Activated T-cell treated with anti-CD3 and anti-CD28 coated beads, Interleukin-2, amount 50 U/mL, for 72 hours (primary cell): ENCODE measurements around the gene ADAMTS2. TPM values are rescaled to one million over a fixed set of nuclear protein-coding genes. Genes with fewer than 3 reads are reported as not detected.

Experiments used
- ATAC-seq, 2 donors: fragments of 150-1000 bp; cut with Tn5 transposase; replicated peaks in 1 of 2; 2 replicates each; pipeline ENCODE4 v1.10.0; 2021; ENCODE audit warnings: moderate library complexity in 2 of 2, mild to moderate bottlenecking in 1 of 2
- DNase-seq, 2 donors: peaks; one replicate each; pipeline ENCODE4 v3.0.0; 2021 to 2022; ENCODE audit warnings: mixed read lengths in 1 of 2
- H3K27ac Mint-ChIP-seq: one replicate; pipeline ENCODE4 v1.8.0; 2022; ENCODE audit warnings: mild to moderate bottlenecking, moderate library complexity, mixed read lengths
- H3K27me3 Mint-ChIP-seq: one replicate; pipeline ENCODE4 v1.8.0; 2022; ENCODE audit warnings: low read depth, mixed read lengths
- H3K36me3 Mint-ChIP-seq, 2 donors: one replicate each; pipeline ENCODE4 v1.8.0; 2022; ENCODE audit warnings: mixed read lengths in 2 of 2, mild to moderate bottlenecking in 1 of 2; ENCODE audit not compliant: insufficient read depth in 2 of 2
- H3K4me1 Mint-ChIP-seq: one replicate; pipeline ENCODE4 v1.8.0; 2022; ENCODE audit warnings: low read depth, mixed read lengths
- H3K4me3 Mint-ChIP-seq, 2 donors: one replicate each; pipeline ENCODE4 v1.8.0; 2022; ENCODE audit warnings: mild to moderate bottlenecking in 2 of 2, mixed read lengths in 2 of 2, moderate library complexity in 2 of 2
- H3K9me3 Mint-ChIP-seq, 2 donors: one replicate each; pipeline ENCODE4 v1.8.0; 2022; ENCODE audit warnings: mixed read lengths in 2 of 2
- total RNA-seq, 2 donors: library from RNA; stranded (reverse); gene quantifications; one replicate each; pipeline ENCODE4 v1.2.3, GENCODE V29; 2022

Gene ADAMTS2
- total RNA-seq, 2 donors from 2014 or later: not detected

- Mint-ChIP-seq H3K4me1 (no peaks in the 10 kb centered on the region), H3K27ac (no peak overlapping the region), H3K27me3 (peaks cover 4% of the 10 kb centered on the region), H3K9me3 (no peaks in the 10 kb centered on the region), H3K36me3 (no peaks in the 10 kb centered on the region), H3K4me3 (no peak overlapping the region)
- ATAC-seq (no peak), DNase-seq (no peak)
Measured at GRCh38 chr5:179323026-179323870, 22.0 kb downstream of the ADAMTS2 start.

- DNase-seq (no peak), ATAC-seq (no peak)
- no peak overlapping the region for H3K27ac Mint-ChIP-seq
- H3K4me3 Mint-ChIP-seq: no peak overlapping the region
- no peaks in the 10 kb centered on the region for H3K9me3 Mint-ChIP-seq
- no peaks in the 10 kb centered on the region for H3K36me3 Mint-ChIP-seq
- H3K27me3 Mint-ChIP-seq: peaks cover 4% of the 10 kb centered on the region
- H3K4me1 Mint-ChIP-seq: no peaks in the 10 kb centered on the region
Measured at GRCh38 chr5:179322071-179323025, 22.9 kb downstream of the ADAMTS2 start.

GRCh38 chr5:179321206-179321987, 23.9 kb downstream of the ADAMTS2 start:
- peaks cover 4% of the 10 kb centered on the region for H3K27me3 Mint-ChIP-seq
- H3K4me1 Mint-ChIP-seq: no peaks in the 10 kb centered on the region
- no peak for ATAC-seq
- H3K36me3 Mint-ChIP-seq: no peaks in the 10 kb centered on the region
- no peak for DNase-seq
- no peak overlapping the region for H3K4me3 Mint-ChIP-seq
- no peak overlapping the region for H3K27ac Mint-ChIP-seq
- no peaks in the 10 kb centered on the region for H3K9me3 Mint-ChIP-seq

DNA sequence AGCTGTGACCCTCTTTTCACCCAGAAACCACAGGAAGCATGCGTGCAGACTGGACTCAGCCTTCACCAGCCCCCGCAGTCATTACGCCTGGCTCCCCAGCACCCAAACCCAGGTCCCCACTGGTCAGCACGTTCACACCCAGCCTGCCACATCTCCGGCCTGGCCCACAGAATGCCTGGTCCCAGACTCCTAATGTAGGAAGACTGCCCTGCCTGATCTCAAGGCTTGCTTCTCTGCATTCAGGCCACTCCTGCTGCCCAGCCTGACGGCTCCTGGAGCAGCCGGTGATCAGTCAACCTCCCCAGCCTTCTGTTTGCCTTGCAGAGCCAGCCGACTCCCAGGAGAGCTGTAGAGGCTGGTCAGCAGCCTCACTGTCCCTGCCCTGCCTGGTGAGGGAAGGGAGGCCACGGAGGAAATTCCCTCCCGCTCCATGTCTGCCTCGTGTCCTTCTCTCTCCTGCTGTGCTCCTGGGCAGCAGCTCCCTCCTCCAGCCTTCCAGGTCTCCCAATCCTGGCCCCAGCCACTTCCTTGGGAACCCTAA, 25.4 kb downstream of the ADAMTS2 start:
- Mint-ChIP-seq H3K4me1 (no peaks in the 10 kb centered on the region), H3K4me3 (no peak overlapping the region), H3K27me3 (peaks cover 4% of the 10 kb centered on the region), H3K27ac (no peak overlapping the region), H3K9me3 (no peaks in the 10 kb centered on the region), H3K36me3 (no peaks in the 10 kb centered on the region)
- no peak for DNase-seq
- no peak for ATAC-seq

DNA sequence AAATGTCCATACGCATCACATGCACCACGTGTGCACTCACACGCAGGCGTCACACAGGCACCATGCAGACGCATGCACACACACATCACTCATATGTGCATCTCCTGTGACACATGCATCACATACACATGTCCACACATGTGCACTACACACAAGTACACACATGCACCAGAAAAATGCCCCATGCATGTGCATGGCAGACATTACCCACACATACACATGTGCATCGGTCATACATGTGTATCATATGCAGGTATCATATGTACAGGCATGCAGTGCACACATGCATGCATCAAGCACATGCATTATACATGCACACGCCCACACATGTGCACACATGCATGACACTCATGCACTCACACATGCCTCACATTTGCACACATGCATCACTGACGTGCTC, 26.1 kb downstream of the ADAMTS2 start:
- H3K9me3 Mint-ChIP-seq: no peaks in the 10 kb centered on the region
- no peak for ATAC-seq
- no peak overlapping the region for H3K4me3 Mint-ChIP-seq
- DNase-seq: no peak
- no peaks in the 10 kb centered on the region for H3K4me1 Mint-ChIP-seq
- peaks cover 4% of the 10 kb centered on the region for H3K27me3 Mint-ChIP-seq
- no peak overlapping the region for H3K27ac Mint-ChIP-seq
- no peaks in the 10 kb centered on the region for H3K36me3 Mint-ChIP-seq

DNA sequence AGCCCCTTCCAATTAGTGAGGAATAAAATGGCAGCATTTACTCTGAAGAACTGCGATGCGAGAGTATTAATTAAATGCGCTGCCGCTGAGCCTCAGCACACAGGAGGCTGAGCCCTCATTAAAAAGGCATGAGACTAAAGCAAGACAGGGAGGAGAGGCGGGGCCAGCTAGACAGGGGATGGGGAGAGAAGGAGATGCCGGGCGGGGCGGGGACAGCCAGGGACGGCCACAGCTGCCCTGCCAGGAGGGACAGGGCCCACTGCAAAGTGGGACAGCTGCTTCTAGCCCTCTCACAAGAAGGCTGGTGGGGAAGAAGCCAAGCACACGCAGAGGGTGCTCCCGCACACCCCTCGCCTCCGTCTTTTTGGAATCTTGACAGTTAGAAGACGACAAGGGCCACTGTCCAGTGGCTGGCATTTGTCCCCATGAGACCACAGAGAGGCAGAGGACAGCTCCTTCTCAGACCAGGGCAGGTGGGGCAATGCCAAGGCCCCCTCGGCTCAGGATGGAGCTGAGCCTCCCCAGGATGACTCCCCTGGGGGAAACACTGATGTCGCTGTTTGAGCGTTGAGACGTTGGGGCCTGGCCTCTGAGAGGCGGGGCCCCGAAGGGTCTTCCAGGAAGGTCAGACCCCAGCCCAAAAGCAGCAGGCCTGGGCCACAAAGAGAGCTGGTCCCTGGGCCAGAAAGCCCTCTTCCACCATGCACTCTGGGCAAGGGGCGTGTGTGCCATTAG, 26.9 kb downstream of the ADAMTS2 start:
- H3K4me3 Mint-ChIP-seq: no peak overlapping the region
- H3K27me3 Mint-ChIP-seq: peaks cover 4% of the 10 kb centered on the region
- no peak for DNase-seq
- no peak overlapping the region for H3K27ac Mint-ChIP-seq
- H3K36me3 Mint-ChIP-seq: no peaks in the 10 kb centered on the region
- H3K9me3 Mint-ChIP-seq: no peaks in the 10 kb centered on the region
- H3K4me1 Mint-ChIP-seq: no peaks in the 10 kb centered on the region
- no peak for ATAC-seq

GRCh38 chr5:179317411-179318220, 27.6 kb downstream of the ADAMTS2 start:
- DNase-seq (no peak), ATAC-seq (no peak)
- Mint-ChIP-seq H3K9me3 (no peaks in the 10 kb centered on the region), H3K27me3 (peaks cover 4% of the 10 kb centered on the region), H3K4me3 (no peak overlapping the region), H3K27ac (no peak overlapping the region), H3K4me1 (no peaks in the 10 kb centered on the region), H3K36me3 (no peaks in the 10 kb centered on the region)

DNA sequence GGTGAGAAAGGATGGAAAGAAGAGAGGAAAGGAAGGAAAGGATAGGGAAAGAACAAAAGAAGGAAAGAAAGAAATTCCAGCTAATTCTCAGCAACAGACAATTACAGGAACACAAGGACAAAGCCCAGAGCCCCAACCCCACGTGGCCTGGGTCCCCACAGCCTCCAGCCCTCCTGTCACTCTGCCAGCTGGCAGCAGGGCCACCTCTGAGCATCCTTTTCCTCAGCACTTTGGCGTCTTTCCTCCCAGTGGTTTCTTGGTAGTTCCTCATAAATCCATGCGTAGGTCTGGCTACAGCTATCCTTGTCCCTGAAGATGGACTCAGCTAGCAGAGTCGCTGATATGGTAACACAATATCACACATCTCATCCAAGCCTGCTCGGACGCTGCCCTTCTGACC, 28.3 kb downstream of the ADAMTS2 start:
- DNase-seq: no peak

DNA sequence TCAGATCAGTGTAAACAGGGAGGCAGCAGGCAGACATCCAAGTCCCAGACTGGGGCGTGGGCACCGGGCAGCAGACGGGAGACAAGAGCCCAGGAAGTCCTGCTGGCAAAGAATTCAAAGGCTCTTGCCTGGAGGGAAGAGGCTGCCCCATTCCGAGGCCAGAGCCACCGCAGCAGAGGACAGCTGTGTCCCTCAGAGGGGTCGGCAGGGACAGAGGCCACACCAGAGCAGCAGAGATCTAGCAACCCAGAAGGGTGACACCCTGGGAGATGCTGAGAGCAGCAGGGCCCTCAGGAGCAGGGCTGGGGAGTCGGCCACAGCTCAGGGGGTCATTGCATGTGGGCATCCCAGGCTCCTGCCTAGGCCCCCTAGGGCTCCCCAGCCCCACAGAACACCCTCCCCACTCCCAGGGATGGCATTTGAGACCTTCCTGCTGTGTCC, 29.1 kb downstream of the ADAMTS2 start:
- DNase-seq: no peak
- peaks cover 4% of the 10 kb centered on the region for H3K27me3 Mint-ChIP-seq
- no peaks in the 10 kb centered on the region for H3K9me3 Mint-ChIP-seq
- no peaks in the 10 kb centered on the region for H3K4me1 Mint-ChIP-seq
- no peak overlapping the region for H3K4me3 Mint-ChIP-seq
- H3K36me3 Mint-ChIP-seq: no peaks in the 10 kb centered on the region
- no peak for ATAC-seq
- no peak overlapping the region for H3K27ac Mint-ChIP-seq

More for the DNA sequence above, 28.3 kb downstream of the ADAMTS2 start:
- Mint-ChIP-seq H3K27ac (no peak overlapping the region), H3K9me3 (no peaks in the 10 kb centered on the region), H3K27me3 (peaks cover 4% of the 10 kb centered on the region), H3K4me3 (no peak overlapping the region), H3K4me1 (no peaks in the 10 kb centered on the region), H3K36me3 (no peaks in the 10 kb centered on the region)
- ATAC-seq: no peak

- H3K27me3 Mint-ChIP-seq: peaks cover 4% of the 10 kb centered on the region
- no peak overlapping the region for H3K4me3 Mint-ChIP-seq
- no peaks in the 10 kb centered on the region for H3K9me3 Mint-ChIP-seq
- no peak overlapping the region for H3K27ac Mint-ChIP-seq
- no peak for DNase-seq
- no peak for ATAC-seq
- H3K36me3 Mint-ChIP-seq: no peaks in the 10 kb centered on the region
- H3K4me1 Mint-ChIP-seq: no peaks in the 10 kb centered on the region
Measured at GRCh38 chr5:179315356-179315890, 29.8 kb downstream of the ADAMTS2 start.

DNA sequence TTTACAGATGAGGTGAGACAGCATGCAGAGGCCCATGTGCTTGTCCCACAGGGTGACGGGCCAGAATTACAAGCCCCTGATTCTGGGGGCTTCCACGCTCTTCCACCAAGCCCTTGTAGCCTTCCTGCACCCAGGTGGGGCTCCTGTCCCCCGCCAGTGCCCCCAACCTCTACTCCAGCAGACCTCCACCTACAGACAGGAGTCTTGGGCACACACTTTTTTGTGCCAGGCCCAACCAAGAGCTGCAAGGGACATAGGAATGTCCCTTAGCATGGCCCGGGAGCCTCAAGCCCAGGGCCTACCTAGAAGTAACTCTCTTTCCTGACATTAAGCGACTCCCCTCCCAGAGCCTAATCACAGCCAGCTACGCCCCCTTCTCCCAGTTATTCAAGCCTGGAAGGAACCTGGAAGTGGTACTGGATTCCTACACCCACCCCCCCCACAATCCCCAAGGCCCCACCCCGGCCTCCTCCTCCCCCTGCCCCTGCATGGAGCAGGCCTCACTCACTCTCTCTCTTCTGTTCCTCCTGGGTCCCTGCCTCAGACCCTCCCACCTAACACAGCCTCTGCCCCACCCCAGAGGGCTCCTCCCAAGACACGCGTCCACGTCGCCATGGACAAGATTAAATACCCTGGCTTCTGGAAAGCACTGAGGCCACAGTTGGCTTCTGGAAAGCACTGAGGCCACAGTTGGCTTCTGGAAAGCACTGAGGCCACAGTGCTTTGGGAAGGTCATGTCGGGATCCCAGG, 30.5 kb downstream of the ADAMTS2 start:
- no peak overlapping the region for H3K4me3 Mint-ChIP-seq
- no peaks in the 10 kb centered on the region for H3K36me3 Mint-ChIP-seq
- peaks cover 4% of the 10 kb centered on the region for H3K27me3 Mint-ChIP-seq
- H3K9me3 Mint-ChIP-seq: no peaks in the 10 kb centered on the region
- H3K4me1 Mint-ChIP-seq: no peaks in the 10 kb centered on the region
- no peak for ATAC-seq
- no peak for DNase-seq
- H3K27ac Mint-ChIP-seq: no peak overlapping the region
